D721Med (cell line): ENCODE data around the gene CBLB.

Experiments used
- DNase-seq: peaks from one replicate; pipeline ENCODE4 v3.0.0; 2011; ENCODE audit warnings: low spot score; ENCODE audit not compliant: insufficient read length
- FAIRE-seq: peaks from 2 replicates; lab custom pipeline; 2011; peaks lifted over from hg19 to GRCh38; lab: Jason Lieb, UNC
- TF ChIP-seq, protein P1 (sequence below): IDR thresholded peaks from 2 replicates; pipeline ENCODE4 v1.5.1; 2012; ENCODE audit warnings: mild to moderate bottlenecking, control low read depth; ENCODE audit not compliant: insufficient read depth; ENCODE audit errors: missing control alignments

The CBLB gene

DNA sequence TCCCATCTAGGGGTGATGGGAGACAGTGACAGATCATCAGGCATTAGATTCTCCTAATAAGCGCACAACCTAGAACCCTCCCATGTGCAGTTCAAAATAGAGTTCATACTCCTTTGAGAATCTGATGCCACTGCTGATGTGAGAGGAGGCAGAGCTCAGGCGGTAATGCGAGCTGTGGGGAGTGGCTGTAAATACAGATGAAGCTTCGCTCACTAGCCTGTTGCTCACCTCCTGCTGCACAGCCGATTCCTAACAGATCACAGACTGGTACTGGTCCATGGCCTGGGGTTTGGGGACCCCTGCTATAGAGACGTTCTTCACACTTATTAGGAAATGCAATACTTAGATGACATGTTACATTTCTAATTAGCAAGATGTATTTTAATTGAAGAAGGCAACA is 154.4 kb downstream of the CBLB start:
- FAIRE-seq = no peak
- TF ChIP-seq, protein P1, sequence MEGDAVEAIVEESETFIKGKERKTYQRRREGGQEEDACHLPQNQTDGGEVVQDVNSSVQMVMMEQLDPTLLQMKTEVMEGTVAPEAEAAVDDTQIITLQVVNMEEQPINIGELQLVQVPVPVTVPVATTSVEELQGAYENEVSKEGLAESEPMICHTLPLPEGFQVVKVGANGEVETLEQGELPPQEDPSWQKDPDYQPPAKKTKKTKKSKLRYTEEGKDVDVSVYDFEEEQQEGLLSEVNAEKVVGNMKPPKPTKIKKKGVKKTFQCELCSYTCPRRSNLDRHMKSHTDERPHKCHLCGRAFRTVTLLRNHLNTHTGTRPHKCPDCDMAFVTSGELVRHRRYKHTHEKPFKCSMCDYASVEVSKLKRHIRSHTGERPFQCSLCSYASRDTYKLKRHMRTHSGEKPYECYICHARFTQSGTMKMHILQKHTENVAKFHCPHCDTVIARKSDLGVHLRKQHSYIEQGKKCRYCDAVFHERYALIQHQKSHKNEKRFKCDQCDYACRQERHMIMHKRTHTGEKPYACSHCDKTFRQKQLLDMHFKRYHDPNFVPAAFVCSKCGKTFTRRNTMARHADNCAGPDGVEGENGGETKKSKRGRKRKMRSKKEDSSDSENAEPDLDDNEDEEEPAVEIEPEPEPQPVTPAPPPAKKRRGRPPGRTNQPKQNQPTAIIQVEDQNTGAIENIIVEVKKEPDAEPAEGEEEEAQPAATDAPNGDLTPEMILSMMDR = no peak

DNA sequence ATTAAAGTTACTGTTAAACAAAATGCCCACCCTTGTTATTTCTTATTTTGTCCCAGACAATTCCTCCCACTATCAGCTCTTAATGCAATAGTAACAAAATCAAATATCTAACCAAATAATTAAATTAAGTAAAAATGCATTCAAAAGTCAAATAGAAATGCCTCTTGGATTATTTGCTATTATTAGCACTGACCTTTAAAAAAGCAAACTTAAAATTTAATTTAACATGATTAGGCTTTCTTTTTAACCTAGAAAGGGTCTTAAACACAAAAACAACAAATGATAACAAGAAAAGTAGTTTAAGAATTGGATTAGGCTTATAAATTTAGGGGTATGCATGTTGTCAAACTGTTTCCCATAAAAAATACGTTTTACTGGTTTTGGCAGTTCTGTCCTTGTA is 159.8 kb downstream of the CBLB start:
- TF ChIP-seq, protein P1 = no peak
- no peak for DNase-seq
- no peak for FAIRE-seq

More for the DNA sequence above, 154.4 kb downstream of the CBLB start:
- no peak for DNase-seq

DNA sequence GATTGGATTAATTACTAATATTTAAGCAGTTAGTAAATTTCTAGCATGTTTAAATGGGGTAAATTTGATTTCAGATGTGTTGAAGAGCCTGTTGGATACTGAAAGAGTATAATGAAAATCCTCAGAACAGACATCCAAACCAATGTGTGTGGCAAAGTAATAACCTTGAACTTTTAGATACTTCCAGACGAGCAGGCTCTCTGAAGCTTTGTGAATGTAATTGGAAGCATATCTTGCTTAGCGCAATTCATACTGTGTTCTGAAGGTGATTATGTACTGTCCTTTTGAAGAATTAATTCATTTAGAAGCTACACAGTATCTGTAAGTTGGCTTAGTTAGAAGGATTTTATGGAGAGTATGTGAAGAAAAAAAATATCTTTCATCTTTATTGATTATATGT is 161.8 kb downstream of the CBLB start:
- FAIRE-seq (no peak), DNase-seq (no peak)
- TF ChIP-seq, protein P1 = no peak

DNA sequence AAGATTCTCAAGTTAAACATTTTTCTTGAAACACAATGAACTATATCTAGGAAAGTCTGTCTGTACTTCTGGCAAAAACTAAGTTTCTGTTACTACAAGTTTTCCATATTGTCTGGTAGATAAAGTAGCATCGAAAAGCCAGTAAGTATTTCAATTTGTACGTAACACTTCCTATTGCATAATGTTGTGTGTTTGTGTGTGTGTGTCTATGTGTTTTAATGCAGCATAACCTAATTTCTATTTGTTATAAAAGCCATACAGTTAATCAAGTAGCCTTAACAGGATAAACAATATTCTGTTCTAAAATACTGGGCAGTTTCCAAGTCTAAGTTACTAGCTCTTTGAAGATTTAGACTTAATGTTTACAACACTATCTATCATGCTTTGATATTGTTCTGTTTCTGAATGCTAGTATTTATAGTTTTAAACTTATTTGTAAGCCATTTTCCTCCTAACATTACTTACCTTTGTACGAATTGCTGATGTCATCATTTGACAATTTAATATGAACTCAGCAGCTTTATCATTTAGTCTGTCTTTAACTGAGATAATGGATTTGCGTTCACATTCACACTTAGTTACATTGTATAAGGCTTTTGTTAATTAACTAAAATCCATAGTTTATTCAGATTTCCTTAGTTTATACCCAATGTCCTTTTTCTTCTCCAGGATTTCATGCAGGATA is 163.9 kb downstream of the CBLB start:
- DNase-seq (no peak), FAIRE-seq (no peak)
- TF ChIP-seq, protein P1 = no peak

DNA sequence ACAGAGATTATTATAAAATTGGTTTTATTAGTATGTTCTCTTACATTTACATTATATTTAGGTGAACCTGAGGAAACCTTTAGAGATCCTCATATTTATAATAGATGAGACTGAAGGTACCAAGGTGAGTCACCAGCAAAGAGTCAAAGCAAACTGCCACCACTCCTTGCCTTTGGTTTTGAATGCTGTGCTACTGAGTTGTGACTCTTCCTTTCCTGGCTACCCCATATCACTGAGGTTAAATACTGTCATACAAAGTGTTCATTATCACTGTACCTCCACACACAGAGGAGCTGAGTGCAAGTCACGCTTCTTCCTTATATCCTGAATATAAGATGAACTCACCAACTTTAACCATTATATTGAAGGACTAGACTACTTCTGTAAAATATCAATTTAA is 168.2 kb downstream of the CBLB start:
- FAIRE-seq (no peak), DNase-seq (no peak)
- TF ChIP-seq, protein P1 = no peak

DNA sequence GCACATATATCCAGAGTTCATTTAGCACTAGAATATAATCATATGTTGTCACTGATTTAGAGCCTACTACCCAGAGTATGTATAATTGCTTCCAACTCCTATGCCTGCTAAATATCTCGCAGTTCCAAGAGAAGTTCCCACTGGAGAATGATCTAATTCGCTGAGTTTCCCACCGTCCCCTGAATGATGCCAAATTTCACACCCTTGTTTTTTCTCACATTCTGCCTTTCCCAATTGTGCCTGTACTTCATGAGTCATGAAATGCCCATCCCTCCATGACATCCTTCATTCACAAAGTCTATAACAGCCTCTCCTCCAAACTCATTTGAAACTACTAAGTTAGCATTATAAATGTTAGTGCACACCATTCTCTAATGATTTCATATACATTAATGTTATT is 177.2 kb downstream of the CBLB start:
- DNase-seq = no peak
- no peak for FAIRE-seq

DNA sequence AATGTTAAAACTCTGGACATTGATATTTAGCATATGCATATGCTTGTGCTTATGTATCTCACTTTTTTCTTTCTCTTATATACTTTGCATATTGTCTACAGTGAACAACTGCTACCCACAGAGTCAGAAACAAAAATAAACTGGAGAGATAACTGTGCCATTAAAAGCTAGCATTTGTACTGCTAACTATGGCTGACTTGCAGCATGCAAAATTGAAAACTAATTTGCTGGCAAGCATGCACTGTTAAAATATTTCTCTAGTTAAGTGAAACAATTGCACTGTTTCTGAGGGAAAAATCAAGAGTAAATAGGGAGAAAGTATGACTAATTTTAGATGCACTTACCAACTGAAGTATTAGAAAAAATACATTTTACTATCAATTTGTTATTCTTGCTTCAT is 177.8 kb downstream of the CBLB start:
- no peak for DNase-seq
- TF ChIP-seq, protein P1 = no peak
- no peak for FAIRE-seq

More for the DNA sequence above, 177.2 kb downstream of the CBLB start:
- TF ChIP-seq, protein P1 = no peak
